ENCODE measurements around the gene PDE2A.

Gene PDE2A

GRCh38 chr11:72586321-72587090, 87.7 kb downstream of the PDE2A start:
- no peak for DNase-seq

GRCh38 chr11:72585762-72586311, 88.4 kb downstream of the PDE2A start:
- DNase-seq: peak; percentile 68

GRCh38 chr11:72584939-72585597, 89.2 kb downstream of the PDE2A start:
- peak; percentile 10 for DNase-seq

- DNase-seq: peak; percentile 54
Observed at GRCh38 chr11:72584293-72584938, 89.8 kb downstream of the PDE2A start.

- DNase-seq: no peak
Observed at GRCh38 chr11:72583616-72584292, 90.5 kb downstream of the PDE2A start.

- DNase-seq: no peak
Observed at GRCh38 chr11:72583177-72583553, 91.1 kb downstream of the PDE2A start.

GRCh38 chr11:72582206-72583176, 91.7 kb downstream of the PDE2A start:
- no peak for DNase-seq

- no peak for DNase-seq
Observed at GRCh38 chr11:72581067-72581466, 93.2 kb downstream of the PDE2A start.

GRCh38 chr11:72580642-72580950, 93.6 kb downstream of the PDE2A start:
- DNase-seq: no peak

GRCh38 chr11:72579816-72580641, 94.2 kb downstream of the PDE2A start:
- DNase-seq: no peak

GRCh38 chr11:72578991-72579815, 95.0 kb downstream of the PDE2A start:
- no peak for DNase-seq

GRCh38 chr11:72578566-72578965, 95.7 kb downstream of the PDE2A start:
- no peak for DNase-seq

GRCh38 chr11:72578051-72578450, 96.2 kb downstream of the PDE2A start:
- no peak for DNase-seq

GRCh38 chr11:72577271-72577721, 96.9 kb downstream of the PDE2A start:
- DNase-seq: no peak

GRCh38 chr11:72576661-72577060, 97.6 kb downstream of the PDE2A start:
- DNase-seq: no peak

GRCh38 chr11:72576243-72576595, 98.0 kb downstream of the PDE2A start:
- no peak for DNase-seq

- DNase-seq: no peak
Observed at GRCh38 chr11:72575533-72576242, 98.5 kb downstream of the PDE2A start.

- DNase-seq: no peak
Observed at GRCh38 chr11:72574548-72575460, 99.4 kb downstream of the PDE2A start.
